Mesenchymal stem cell (in vitro differentiated cells and primary cell): Measurements from ENCODE around the gene ADAM33. TPM values are rescaled to one million over a fixed set of nuclear protein-coding genes. Genes with fewer than 3 reads are reported as not detected.
A peak's percentile ranks its signal among the peaks of the same experiment; 100 is the strongest.

Source experiments
- DNase-seq: peaks from one replicate; pipeline ENCODE4 v3.0.0-alpha.2; 2013
- H2AFZ ChIP-seq: one replicate; pipeline ENCODE4 v1.6.1; 2013; ENCODE audit warnings: low read depth, mild to moderate bottlenecking, control low read depth, inconsistent platforms, low read length, moderate library complexity
- H2AK5ac ChIP-seq: 2 replicates; pipeline ENCODE4 v1.6.1; 2013; ENCODE audit warnings: low read length, moderate library complexity, mild to moderate bottlenecking, inconsistent platforms; ENCODE audit not compliant: severe bottlenecking
- H2BK120ac ChIP-seq: one replicate; pipeline ENCODE4 v1.6.1; 2013; ENCODE audit warnings: low read depth, mild to moderate bottlenecking, inconsistent platforms, low read length, moderate library complexity
- H2BK12ac ChIP-seq, 2 experiments: one replicate each; pipeline ENCODE4 v1.6.1; 2013; ENCODE audit warnings: inconsistent platforms in 2 of 2, low read length in 2 of 2, mild to moderate bottlenecking in 2 of 2, moderate library complexity in 2 of 2, control low read depth in 1 of 2
- H2BK15ac ChIP-seq: one replicate; pipeline ENCODE4 v1.6.1; 2013; ENCODE audit warnings: mild to moderate bottlenecking, low read depth, inconsistent platforms; ENCODE audit not compliant: poor library complexity, severe bottlenecking
- H2BK5ac ChIP-seq: 2 replicates; pipeline ENCODE4 v1.6.1; 2013; ENCODE audit warnings: low read depth, mild to moderate bottlenecking, low read length, control low read depth, inconsistent platforms; ENCODE audit not compliant: poor library complexity, severe bottlenecking
- H3K14ac ChIP-seq, 2 experiments: one replicate each; pipeline ENCODE4 v1.6.1; 2013; ENCODE audit warnings: inconsistent platforms in 2 of 2, low read length in 2 of 2, control low read depth in 1 of 2, mild to moderate bottlenecking in 1 of 2, moderate library complexity in 1 of 2
- H3K18ac ChIP-seq, 2 experiments: one replicate each; pipeline ENCODE4 v1.6.1; 2013; ENCODE audit warnings: inconsistent platforms in 2 of 2, low read length in 2 of 2, control low read depth in 1 of 2, low read depth in 1 of 2, mild to moderate bottlenecking in 1 of 2
- H3K23ac ChIP-seq, 2 experiments: one replicate each; pipeline ENCODE4 v1.6.1; 2013; ENCODE audit warnings: inconsistent platforms in 2 of 2, low read length in 2 of 2, mild to moderate bottlenecking in 2 of 2, moderate library complexity in 2 of 2, control low read depth in 1 of 2
- H3K27ac ChIP-seq: 2 replicates; pipeline ENCODE4 v1.5.1; 2013; ENCODE audit warnings: mild to moderate bottlenecking, moderate library complexity, low read length, control low read depth, inconsistent platforms; ENCODE audit not compliant: poor library complexity, severe bottlenecking
- H3K27me3 ChIP-seq, 2 experiments: 2 replicates each; pipeline versions ENCODE4 v1.6.1 to v1.7.0; 2013; ENCODE audit warnings: low read length in 2 of 2, mild to moderate bottlenecking in 2 of 2, moderate library complexity in 2 of 2, control low read depth in 1 of 2, inconsistent platforms in 1 of 2; ENCODE audit not compliant: control insufficient read depth in 1 of 2, insufficient read depth in 1 of 2
- H3K36me3 ChIP-seq, 2 experiments: 2 replicates each; pipeline versions ENCODE4 v1.6.1 to v1.7.0; 2013; ENCODE audit warnings: low read length in 2 of 2, control low read depth in 1 of 2, inconsistent platforms in 1 of 2, low read depth in 1 of 2, mild to moderate bottlenecking in 1 of 2; ENCODE audit not compliant: insufficient read depth in 2 of 2, control insufficient read depth in 1 of 2
- H3K4ac ChIP-seq, 2 experiments: one replicate each; pipeline ENCODE4 v1.6.1; 2013; ENCODE audit warnings: inconsistent platforms in 2 of 2, low read length in 2 of 2, mild to moderate bottlenecking in 2 of 2, moderate library complexity in 2 of 2, control low read depth in 1 of 2, low read depth in 1 of 2
- H3K4me1 ChIP-seq: 2 replicates; pipeline ENCODE4 v1.6.1; 2013; ENCODE audit warnings: low read depth, low read length, control low read depth; ENCODE audit not compliant: control insufficient read depth, insufficient read depth
- H3K4me2 ChIP-seq: 2 replicates; pipeline ENCODE4 v1.6.1; 2013; ENCODE audit warnings: low read length, mild to moderate bottlenecking, inconsistent platforms; ENCODE audit not compliant: poor library complexity, severe bottlenecking
- H3K4me3 ChIP-seq, 2 experiments: 2 replicates each; pipeline versions ENCODE4 v1.5.1 to v1.7.0; 2013; ENCODE audit warnings: low read length in 2 of 2, mild to moderate bottlenecking in 2 of 2, control low read depth in 1 of 2, low read depth in 1 of 2; ENCODE audit not compliant: insufficient read depth in 1 of 2
- H3K79me1 ChIP-seq: replicated peaks from 2 replicates; pipeline ENCODE4 v1.6.1; 2013; ENCODE audit warnings: mild to moderate bottlenecking, control low read depth, low read length, inconsistent platforms; ENCODE audit not compliant: poor library complexity, severe bottlenecking
- H3K9ac ChIP-seq: 2 replicates; pipeline ENCODE4 v1.7.0; 2013; ENCODE audit warnings: mild to moderate bottlenecking, low read length, moderate library complexity
- H3K9me3 ChIP-seq: 2 replicates; pipeline ENCODE4 v1.7.0; 2013; ENCODE audit warnings: mild to moderate bottlenecking, low read length; ENCODE audit not compliant: control insufficient read depth
- H4K8ac ChIP-seq: one replicate; pipeline ENCODE4 v1.6.1; 2013; ENCODE audit warnings: inconsistent platforms, mild to moderate bottlenecking, low read length, moderate library complexity
- H4K91ac ChIP-seq: one replicate; pipeline ENCODE4 v1.6.1; 2013; ENCODE audit warnings: mild to moderate bottlenecking, low read length, inconsistent platforms
- WGBS: methylation state at CpG from one replicate; pipeline ENCODE4 v1.1.7; 2013; ENCODE audit warnings: mixed read lengths; 5-methylcytosine and 5-hydroxymethylcytosine counted together
- polyA plus RNA-seq, 2 experiments: library from polyadenylated mRNA; stranded (reverse); fragments of 200-250 nt; gene quantifications; one replicate each; pipeline ENCODE4 v1.2.3, GENCODE V29; 2013

ADAM33 gene
- 8.8 TPM for polyA plus RNA-seq (2013, experiment 1 of 2)
- 7.8 TPM for polyA plus RNA-seq (2013, experiment 2 of 2)

GRCh38 chr20:3681931-3682781 is at the start of gene ADAM33:
Gene ADAM33, minus strand, starts transcription at chr20:3682010. Its CDS starts 6 bp downstream, at chr20:3682004.
- peak within 1 kb of the TSS; percentile 69 for H2BK120ac ChIP-seq
- peak; percentile 30 for DNase-seq
- H3K14ac ChIP-seq, result peak within 1 kb of the TSS in 1 of 2 experiments; percentile 94
- peaks cover 0 to 16% of the 10 kb centered on the region in 2 experiments for H3K36me3 ChIP-seq
- peak within 1 kb of the TSS; percentile 21 to 23 for H2BK12ac ChIP-seq
- peak within 1 kb of the TSS; percentile 64 to 92 for H3K18ac ChIP-seq
- H2BK15ac ChIP-seq, result peak within 1 kb of the TSS; percentile 80
- peaks cover 3% of the 10 kb centered on the region for H3K79me1 ChIP-seq
- H2AK5ac ChIP-seq, result peak within 1 kb of the TSS; percentile 70
- no peaks in the 10 kb centered on the region for H3K9me3 ChIP-seq
- no peak within 1 kb of the TSS for H3K27ac ChIP-seq
- H4K91ac ChIP-seq, result peak within 1 kb of the TSS; percentile 78
- peak within 1 kb of the TSS; percentile 52 for H4K8ac ChIP-seq
- H2AFZ ChIP-seq, result peak within 1 kb of the TSS; percentile 96
- peak within 1 kb of the TSS; percentile 68 to 90 for H3K4me3 ChIP-seq
- no peaks in the 10 kb centered on the region for H3K27me3 ChIP-seq
- peaks cover 49% of the 10 kb centered on the region for H3K4me1 ChIP-seq
- 10% methylated on average over 51 of the region's 65 CpGs for WGBS
- peak within 1 kb of the TSS; percentile 21 to 40 for H3K4ac ChIP-seq
- peak within 1 kb of the TSS in 1 of 2 experiments; percentile 71 for H3K23ac ChIP-seq
- no peak within 1 kb of the TSS for H2BK5ac ChIP-seq
- H3K9ac ChIP-seq, result peak within 1 kb of the TSS; percentile 87
- peak within 1 kb of the TSS; percentile 81 for H3K4me2 ChIP-seq

- DNase-seq, result no peak
- Histone ChIP-seq H3K4me2 (no peak overlapping the region), H3K27ac (no peak overlapping the region), H4K91ac (no peak overlapping the region), H2AK5ac (no peak overlapping the region), H3K4me1 (peaks cover 6% of the 10 kb centered on the region), H3K4me3 (no peak overlapping the region), H3K27me3 (peaks cover 32 to 67% of the 10 kb centered on the region in 2 experiments), H2AFZ (no peak overlapping the region), H2BK15ac (no peak overlapping the region), H2BK5ac (no peak overlapping the region), H3K36me3 (no peaks in the 10 kb centered on the region), H3K9me3 (no peaks in the 10 kb centered on the region), H2BK12ac (no peak overlapping the region), H3K18ac (no peak overlapping the region), H2BK120ac (no peak overlapping the region), H3K23ac (no peak overlapping the region), H3K4ac (no peak overlapping the region), H3K79me1 (no peaks in the 10 kb centered on the region), H3K14ac (peak overlapping the region in 1 of 2 experiments; percentile 11), H4K8ac (no peak overlapping the region), H3K9ac (no peak overlapping the region)
- WGBS, result 87% methylated on average over 12 of the region's 12 CpGs
Measured at GRCh38 chr20:3730803-3731672, 49.2 kb upstream of the ADAM33 start.

- no peaks in the 10 kb centered on the region for H3K9me3 ChIP-seq
- no peak overlapping the region for H2AK5ac ChIP-seq
- H4K91ac ChIP-seq, result no peak overlapping the region
- no peak overlapping the region for H2BK5ac ChIP-seq
- H3K79me1 ChIP-seq, result no peaks in the 10 kb centered on the region
- H3K4me1 ChIP-seq, result peaks cover 6% of the 10 kb centered on the region
- H3K4ac ChIP-seq, result no peak overlapping the region
- no peak overlapping the region for H4K8ac ChIP-seq
- no peaks in the 10 kb centered on the region for H3K36me3 ChIP-seq
- H3K4me2 ChIP-seq, result no peak overlapping the region
- no peak overlapping the region for H3K4me3 ChIP-seq
- no peak overlapping the region for H3K27ac ChIP-seq
- H3K9ac ChIP-seq, result no peak overlapping the region
- H2AFZ ChIP-seq, result no peak overlapping the region
- 83% methylated on average over 8 of the region's 8 CpGs for WGBS
- H3K27me3 ChIP-seq, result peaks cover 28 to 71% of the 10 kb centered on the region in 2 experiments
- H2BK120ac ChIP-seq, result no peak overlapping the region
- no peak overlapping the region for H2BK12ac ChIP-seq
- H3K14ac ChIP-seq, result no peak overlapping the region
- H2BK15ac ChIP-seq, result no peak overlapping the region
- H3K18ac ChIP-seq, result no peak overlapping the region
- DNase-seq, result no peak
- no peak overlapping the region for H3K23ac ChIP-seq
Measured at GRCh38 chr20:3729811-3730540, 48.2 kb upstream of the ADAM33 start.
